Sigmoid colon (tissue), 4 donors: ENCODE results near the gene PHF20.

Experiments
- EP300 ChIP-seq, 4 donors: sonication (generic); formaldehyde crosslinking; IDR thresholded peaks; one replicate each; pipeline ENCODE4 v1.6.1; 2017; ENCODE audit warnings: antibody characterized with exemption in 4 of 4
- POLR2A ChIP-seq, 2 donors: fragments of 450-650 bp; IDR thresholded peaks; one replicate each; pipeline ENCODE4 v1.6.1; 2016; ENCODE audit warnings: antibody characterized with exemption in 2 of 2, mild to moderate bottlenecking in 2 of 2, moderate library complexity in 2 of 2
- POLR2AphosphoS5 ChIP-seq, 4 donors: sonication (generic); formaldehyde crosslinking; IDR thresholded peaks; one replicate each; pipeline ENCODE4 v1.6.1; 2017; ENCODE audit warnings: antibody characterized with exemption in 4 of 4
- TF ChIP-seq, protein P1 (sequence below), 4 experiments: fragments of 450-650 bp in 3 of 4; fragments of 200-600 bp in 1 of 4; IDR thresholded peaks; one replicate each; pipeline ENCODE4 v1.5.1; 2016 to 2019; ENCODE audit warnings: antibody characterized with exemption in 4 of 4, mild to moderate bottlenecking in 3 of 4, moderate library complexity in 2 of 4

DNA sequence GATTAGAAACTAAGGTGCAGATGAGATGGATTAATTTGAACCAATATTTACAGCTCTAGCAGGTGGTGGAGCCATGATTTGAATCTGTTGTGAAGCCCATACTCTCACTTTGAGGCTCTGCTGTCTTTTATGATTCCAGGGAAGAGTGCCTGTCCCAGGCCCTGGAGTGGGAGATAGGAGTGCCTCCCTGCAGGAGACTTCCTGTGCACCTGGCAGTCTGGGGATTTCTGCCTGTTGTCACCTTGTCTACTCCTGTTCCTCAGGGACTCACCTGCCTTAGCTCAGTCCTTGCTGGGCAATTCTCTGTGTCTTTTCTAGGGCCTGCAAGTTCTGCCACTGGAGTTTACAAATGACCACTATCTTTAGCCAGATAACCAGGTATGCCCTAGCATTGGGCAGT, 136.2 kb downstream of the PHF20 start:
- no peak for TF ChIP-seq EP300 (IDR thresholded peaks at IDR 0.05)
- TF ChIP-seq, protein P1, sequence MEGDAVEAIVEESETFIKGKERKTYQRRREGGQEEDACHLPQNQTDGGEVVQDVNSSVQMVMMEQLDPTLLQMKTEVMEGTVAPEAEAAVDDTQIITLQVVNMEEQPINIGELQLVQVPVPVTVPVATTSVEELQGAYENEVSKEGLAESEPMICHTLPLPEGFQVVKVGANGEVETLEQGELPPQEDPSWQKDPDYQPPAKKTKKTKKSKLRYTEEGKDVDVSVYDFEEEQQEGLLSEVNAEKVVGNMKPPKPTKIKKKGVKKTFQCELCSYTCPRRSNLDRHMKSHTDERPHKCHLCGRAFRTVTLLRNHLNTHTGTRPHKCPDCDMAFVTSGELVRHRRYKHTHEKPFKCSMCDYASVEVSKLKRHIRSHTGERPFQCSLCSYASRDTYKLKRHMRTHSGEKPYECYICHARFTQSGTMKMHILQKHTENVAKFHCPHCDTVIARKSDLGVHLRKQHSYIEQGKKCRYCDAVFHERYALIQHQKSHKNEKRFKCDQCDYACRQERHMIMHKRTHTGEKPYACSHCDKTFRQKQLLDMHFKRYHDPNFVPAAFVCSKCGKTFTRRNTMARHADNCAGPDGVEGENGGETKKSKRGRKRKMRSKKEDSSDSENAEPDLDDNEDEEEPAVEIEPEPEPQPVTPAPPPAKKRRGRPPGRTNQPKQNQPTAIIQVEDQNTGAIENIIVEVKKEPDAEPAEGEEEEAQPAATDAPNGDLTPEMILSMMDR (IDR thresholded peaks at IDR 0.05) = no peak
- TF ChIP-seq POLR2AphosphoS5 (IDR thresholded peaks at IDR 0.05) = no peak
- TF ChIP-seq POLR2A (IDR thresholded peaks at IDR 0.05) = no peak
